Right ventricle myocardium superior (tissue), 1 donor: ENCODE results near the gene HOXB8. TPM values are rescaled to one million over a fixed set of nuclear protein-coding genes. Genes with fewer than 3 reads are reported as not detected.

Source experiments
- ATAC-seq: fragments of 200-7000 bp; cut with Tn5 transposase; one replicate; pipeline ENCODE4 v1.9.1; 2020; ENCODE audit warnings: mild to moderate bottlenecking; ENCODE audit not compliant: poor library complexity
- DNase-seq: peaks from one replicate; pipeline ENCODE4 v3.0.0-alpha.2; 2020
- intact Hi-C: fragments of 100-400 bp; cut with DNase I; formaldehyde crosslinking; loops from one replicate; pipeline ENCODE4 v1.11.2; 2022
- total RNA-seq: library from RNA; stranded (reverse); fragmentation: NEBNext Ultra II Directional; extraction: Animal tissue kit (Norgen Biotek cat#: 25700); gene quantifications from one replicate; pipeline ENCODE4 v1.2.1, GENCODE V29; 2021
- donor health status: DM: no; HTN: yes; CAD: no; lungs with severe emphysema.

HOXB8 gene
- total RNA-seq, 1 donor from 2014 or later: not detected

- intact Hi-C loops: loop anchor here (10.0 kb wide), 1 partner anchor 247 kb away; no protein-coding TSS in a partner anchor
- no peak for ATAC-seq
- no peak for DNase-seq
Measured at GRCh38 chr17:48592057-48592514, 23.0 kb downstream of the HOXB8 start.

DNA sequence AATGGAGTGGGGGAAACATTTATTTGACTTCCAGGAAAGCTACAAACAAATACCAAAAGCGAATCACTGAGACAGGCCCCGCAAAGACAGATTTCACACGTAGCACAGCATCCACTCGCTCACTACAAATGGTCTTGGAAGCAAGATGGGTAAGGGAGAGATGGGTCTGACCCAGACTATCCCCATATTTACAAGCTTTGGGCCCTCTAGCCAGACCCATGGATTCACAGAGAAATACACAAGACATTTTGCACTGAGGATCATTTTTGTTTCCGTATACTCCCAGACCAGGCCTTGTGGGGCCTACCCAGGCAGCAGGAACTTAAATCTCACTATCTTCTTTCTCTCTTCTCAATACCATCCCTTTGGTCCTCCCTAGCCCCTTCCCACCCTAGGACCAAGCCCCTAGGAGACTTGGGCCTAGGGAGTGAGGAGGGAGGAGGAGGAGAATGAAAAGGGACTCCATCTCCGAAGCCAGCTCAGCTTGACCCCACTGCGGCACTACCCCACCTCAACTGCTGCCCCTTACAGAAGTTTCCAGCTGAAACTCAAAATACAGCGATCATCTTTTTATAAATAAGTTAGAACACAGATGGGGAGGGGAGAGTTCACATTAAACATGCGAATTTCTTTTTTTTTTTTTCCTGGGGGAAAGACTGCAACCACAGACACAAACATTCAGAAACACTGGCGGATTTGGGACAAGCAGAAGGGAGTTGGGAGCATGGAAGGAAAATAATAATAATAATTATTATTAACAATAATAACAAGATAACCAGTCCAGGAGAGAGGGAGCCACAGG, 23.6 kb downstream of the HOXB8 start:
- DNase-seq (no peak), ATAC-seq (no peak)
- intact Hi-C loops: loop anchor here (10.0 kb wide), 1 partner anchor 247 kb away; no protein-coding TSS in a partner anchor

GRCh38 chr17:48590607-48591161, 24.4 kb downstream of the HOXB8 start:
- DNase-seq (no peak), ATAC-seq (no peak)
- intact Hi-C loops: loop anchor here (10.0 kb wide), 1 partner anchor 246 kb away; no protein-coding TSS in a partner anchor

DNA sequence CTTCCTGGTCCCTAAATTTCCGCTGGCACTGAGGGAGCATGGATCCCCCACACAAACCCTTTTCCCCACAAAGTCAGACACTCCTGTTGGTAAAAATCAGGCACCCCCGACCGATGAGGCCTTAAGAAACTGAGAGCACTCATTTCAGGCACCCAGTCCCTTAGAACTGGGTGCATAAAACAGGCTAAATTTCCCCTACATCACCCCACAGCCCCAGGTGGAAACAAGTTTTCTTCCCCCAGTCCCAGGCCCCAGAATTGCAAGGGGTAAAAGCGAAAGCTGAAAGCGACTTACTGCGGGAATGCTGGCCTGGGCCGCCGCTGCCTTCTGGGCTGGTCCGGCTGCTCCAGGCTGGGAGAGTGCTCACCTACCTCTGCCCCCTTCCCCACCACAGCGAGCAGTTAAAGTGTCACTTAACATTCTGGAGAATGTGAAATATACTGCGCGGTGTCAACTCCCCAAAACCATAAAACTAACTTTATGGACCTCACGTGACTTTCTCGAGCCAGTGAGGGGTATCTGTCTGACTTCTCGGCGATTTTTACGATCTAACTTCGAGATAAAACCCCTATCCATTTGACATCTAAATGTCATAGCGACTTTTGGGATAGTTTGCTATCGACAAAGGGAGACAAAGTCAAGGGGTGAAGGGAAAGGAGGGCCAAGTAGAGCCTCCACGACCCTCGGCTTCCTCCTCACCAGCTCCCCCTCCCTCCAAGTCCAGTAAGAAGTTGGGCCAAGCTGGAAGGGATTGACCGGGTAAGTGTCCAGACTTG, 25.1 kb downstream of the HOXB8 start, which contains the start of gene HOXB3:
Gene HOXB3 (minus strand): TSS at position 411 of the 776 bp plus-strand sequence. CDS start 37,767 bp downstream, outside the sequence.
- ATAC-seq (no peak), DNase-seq (no peak)
- intact Hi-C loops: loop anchor here (10.0 kb wide), 1 partner anchor 245 kb away; no protein-coding TSS in a partner anchor

GRCh38 chr17:48589060-48589830, 25.8 kb downstream of the HOXB8 start:
- intact Hi-C loops: no loop called here
- DNase-seq (no peak), ATAC-seq (no peak)

DNA sequence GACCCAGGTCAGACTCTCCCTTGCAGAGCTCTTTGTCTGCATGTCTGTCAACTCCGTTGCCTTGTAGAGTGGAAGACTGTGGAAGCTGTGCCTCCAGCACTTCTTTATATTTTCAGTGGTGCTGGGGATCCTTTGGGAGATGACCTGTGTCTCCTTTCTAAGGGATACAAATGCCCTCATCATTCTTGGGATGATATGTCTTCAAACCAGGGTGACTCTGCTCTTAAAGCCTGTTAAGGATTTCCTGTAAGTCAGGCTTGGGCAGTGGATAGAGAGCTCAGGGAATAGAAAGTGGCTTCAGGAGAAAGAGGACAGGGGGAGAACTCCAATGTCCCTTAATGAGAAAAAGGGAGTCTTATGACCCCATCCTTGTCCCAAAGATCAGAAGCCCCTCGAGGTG, 26.6 kb downstream of the HOXB8 start:
- no peak for ATAC-seq
- DNase-seq: no peak
- intact Hi-C loops: no loop called here

GRCh38 chr17:48588074-48588415, 27.0 kb downstream of the HOXB8 start:
- DNase-seq (no peak), ATAC-seq (no peak)
- intact Hi-C loops: no loop called here

DNA sequence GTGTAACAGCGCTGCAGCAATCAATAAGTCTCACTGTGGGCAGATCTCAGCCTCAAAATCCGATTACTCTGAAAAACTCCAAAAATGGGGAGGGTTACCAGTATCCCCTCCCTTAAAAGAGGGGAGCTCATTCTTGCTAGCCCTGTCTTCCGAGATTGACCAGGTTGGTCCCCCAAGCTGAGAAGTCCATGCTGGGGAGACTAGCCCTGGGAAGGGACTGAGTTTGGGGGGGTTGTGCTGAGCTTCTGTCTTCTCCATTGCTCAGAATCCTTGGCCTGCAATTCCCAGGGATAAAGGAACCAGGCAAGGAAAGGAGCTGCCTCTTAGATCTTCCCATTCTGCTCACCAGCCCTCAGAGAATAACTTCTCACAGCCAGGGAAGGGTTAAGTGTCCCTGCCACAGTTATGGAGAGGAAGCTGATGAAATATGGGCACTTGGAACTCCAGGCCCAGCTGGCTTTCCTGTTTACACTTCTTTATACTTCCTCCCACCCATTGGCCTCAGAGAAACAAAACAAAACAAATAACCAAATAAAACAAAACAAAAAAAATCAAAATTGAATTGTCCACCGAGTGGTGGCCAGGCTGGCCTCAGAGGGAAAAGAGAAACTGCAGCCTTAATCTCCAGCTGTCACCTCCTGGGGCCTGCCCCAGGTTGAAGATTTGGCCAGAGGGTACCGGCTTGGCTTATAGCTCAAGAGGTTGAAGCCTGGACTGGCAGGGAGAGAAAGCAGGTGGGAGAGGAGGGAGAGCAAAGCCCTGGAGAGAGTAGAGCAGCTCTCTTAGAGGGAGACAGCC, 27.6 kb downstream of the HOXB8 start:
- ATAC-seq (no peak), DNase-seq (no peak)
- intact Hi-C loops: no loop called here

DNA sequence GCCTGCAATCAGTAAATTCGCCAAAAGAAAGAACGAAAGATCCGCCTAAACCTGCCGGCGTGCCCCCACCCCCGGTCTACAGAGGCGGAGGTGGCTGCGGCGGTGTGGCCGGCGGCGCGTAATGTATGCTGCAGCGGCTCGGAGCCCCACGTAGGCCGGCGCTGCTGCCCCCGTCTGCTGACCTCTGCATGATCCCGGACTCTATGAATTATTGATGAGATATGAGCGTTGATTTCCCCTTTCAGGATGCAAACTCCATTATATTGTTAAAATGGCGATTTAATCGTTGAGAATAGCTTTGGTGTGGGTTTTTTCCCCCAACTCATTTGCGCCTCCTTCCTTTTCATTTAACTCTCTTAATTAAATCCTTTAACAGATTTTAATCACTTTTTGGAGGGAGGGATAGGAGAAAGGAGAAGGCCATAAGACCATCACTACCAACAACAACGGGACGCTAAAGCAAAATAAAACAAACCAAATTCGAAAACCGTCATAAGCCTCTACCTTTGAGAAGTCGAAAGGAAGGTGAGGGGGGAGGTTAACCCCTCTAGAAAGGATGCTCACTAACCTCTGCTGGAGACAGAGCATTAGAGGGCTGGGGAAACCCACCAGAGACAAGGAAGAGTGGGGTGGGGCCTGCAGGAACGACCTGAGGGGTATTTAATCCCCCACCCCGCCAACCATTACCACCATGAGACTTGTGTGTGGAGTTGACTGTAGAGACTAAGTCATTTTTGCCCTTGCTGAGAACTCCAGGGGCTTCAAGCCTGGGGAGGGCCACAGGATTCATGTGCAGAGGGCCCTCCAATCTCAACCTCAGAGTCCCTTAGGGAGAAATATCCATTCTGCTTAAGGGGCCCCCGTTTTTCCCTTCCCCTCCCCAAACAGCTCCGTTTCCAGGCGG, 28.5 kb downstream of the HOXB8 start:
- DNase-seq (no peak), ATAC-seq (no peak)
- intact Hi-C loops: no loop called here

DNA sequence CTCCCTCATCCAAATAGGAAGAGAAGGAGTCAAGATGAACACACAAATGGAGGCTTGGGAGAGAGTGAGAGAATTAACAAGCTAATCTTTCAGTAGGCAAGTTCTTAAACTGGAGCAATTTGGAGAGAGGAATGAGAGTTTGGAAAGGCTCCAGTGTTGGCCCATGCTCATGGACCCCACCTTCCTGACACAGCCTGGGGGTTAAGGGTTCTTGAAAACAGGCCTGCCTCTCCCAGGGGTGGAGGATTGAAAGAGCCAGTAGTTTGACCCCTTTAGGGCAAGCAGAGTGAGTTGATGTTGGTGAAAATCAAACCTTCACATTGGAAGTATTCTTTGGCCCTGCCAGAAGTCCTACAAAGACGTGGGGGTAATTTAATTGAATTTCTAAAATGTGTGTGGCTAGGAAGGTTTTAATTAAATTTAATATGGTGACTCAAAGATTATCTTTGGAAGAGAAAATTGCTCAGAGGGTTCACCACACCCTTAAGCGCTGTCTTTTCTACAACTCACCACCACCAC, 30.8 kb downstream of the HOXB8 start:
- ATAC-seq (no peak), DNase-seq (no peak)
- intact Hi-C loops: no loop called here

DNA sequence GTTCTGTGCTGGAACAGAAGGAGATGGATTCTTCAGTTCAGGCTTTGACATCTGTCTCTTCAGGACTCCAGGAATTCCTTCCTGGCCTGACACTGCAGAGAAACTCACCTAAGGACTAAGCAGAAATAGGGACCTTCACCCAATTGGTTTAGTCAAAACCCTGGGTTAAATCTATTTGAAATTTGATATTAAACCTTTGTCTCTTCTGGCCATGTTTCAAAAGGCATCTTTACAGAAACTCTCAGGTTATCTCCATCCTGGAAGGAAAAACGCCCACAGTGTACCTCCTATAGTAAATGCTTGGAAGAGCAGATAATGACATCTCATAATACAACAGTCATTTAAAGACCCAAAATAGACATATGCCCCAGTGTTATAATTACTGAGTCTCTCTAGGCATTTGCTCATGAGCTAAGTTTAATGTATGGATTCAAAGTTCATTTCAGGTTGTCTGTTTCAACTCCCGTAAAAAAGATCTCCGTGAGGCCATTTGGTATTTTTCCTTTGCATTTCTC, 31.3 kb downstream of the HOXB8 start:
- DNase-seq: no peak
- no peak for ATAC-seq
- intact Hi-C loops: no loop called here

GRCh38 chr17:48582750-48583069, 32.4 kb downstream of the HOXB8 start:
- ATAC-seq (no peak), DNase-seq (no peak)
- intact Hi-C loops: no loop called here

- DNase-seq: no peak
- ATAC-seq: no peak
- intact Hi-C loops: no loop called here
Measured at GRCh38 chr17:48579760-48580554, 35.1 kb downstream of the HOXB8 start.

- DNase-seq (no peak), ATAC-seq (no peak)
- intact Hi-C loops: no loop called here
Measured at GRCh38 chr17:48579471-48579759, 35.7 kb downstream of the HOXB8 start.

- ATAC-seq (no peak), DNase-seq (no peak)
- intact Hi-C loops: no loop called here
Measured at GRCh38 chr17:48578616-48579470, 36.2 kb downstream of the HOXB8 start.
